OCI-LY3 (cell line): ENCODE results near the gene PITPNC1.

Experiments
- EZH2phosphoT487 ChIP-seq: fragments of 200-600 bp; shearing (Covaris generic); IDR thresholded peaks from 2 replicates; pipeline ENCODE4 v1.6.1; 2018; ENCODE audit warnings: antibody characterized with exemption, mixed run types, low read depth
- TF ChIP-seq, protein P1 (sequence below): fragments of 200-600, 300-600 bp; sonication (generic); IDR thresholded peaks from 2 replicates; pipeline ENCODE4 v1.5.1; 2014; ENCODE audit warnings: antibody characterized with exemption, low read length, low read depth

DNA sequence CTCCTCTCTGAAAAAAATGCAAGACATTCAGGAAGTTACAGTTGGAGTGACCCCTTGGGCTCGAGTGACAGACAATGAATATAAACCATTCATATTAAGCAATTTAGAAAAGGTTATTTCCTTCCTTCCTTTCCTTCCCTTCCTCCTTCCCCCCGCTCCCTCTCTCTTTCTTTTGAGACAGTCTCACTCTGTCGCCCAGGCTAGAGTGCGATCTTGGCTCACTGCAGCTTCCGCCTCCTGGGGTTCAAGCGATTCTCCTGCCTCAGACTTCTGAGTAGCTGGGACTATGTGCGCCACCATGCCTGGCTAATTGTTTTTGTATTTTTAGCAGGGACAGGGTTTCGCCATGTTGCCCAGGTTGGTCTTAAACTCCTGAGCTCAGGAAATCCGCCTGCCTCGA is 23.9 kb upstream of the PITPNC1 start:
- TF ChIP-seq, protein P1, sequence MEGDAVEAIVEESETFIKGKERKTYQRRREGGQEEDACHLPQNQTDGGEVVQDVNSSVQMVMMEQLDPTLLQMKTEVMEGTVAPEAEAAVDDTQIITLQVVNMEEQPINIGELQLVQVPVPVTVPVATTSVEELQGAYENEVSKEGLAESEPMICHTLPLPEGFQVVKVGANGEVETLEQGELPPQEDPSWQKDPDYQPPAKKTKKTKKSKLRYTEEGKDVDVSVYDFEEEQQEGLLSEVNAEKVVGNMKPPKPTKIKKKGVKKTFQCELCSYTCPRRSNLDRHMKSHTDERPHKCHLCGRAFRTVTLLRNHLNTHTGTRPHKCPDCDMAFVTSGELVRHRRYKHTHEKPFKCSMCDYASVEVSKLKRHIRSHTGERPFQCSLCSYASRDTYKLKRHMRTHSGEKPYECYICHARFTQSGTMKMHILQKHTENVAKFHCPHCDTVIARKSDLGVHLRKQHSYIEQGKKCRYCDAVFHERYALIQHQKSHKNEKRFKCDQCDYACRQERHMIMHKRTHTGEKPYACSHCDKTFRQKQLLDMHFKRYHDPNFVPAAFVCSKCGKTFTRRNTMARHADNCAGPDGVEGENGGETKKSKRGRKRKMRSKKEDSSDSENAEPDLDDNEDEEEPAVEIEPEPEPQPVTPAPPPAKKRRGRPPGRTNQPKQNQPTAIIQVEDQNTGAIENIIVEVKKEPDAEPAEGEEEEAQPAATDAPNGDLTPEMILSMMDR = no peak
- TF ChIP-seq EZH2phosphoT487 = no peak
